Activated CD8-positive, alpha-beta memory T cell treated with anti-CD3 and anti-CD28 coated beads for 24 hours (primary cell): ENCODE measurements around the gene SEPTIN10.
A peak's percentile ranks its signal among the peaks of the same experiment; 100 is the strongest.
"Not testable (repeated sequence)": the region's sequence is repeated elsewhere in the genome, so short reads cannot be mapped to it uniquely, and the experiment has no call there.

Experiments
- DNase-seq: peaks from one replicate; pipeline ENCODE4 v3.0.0-alpha.2; 2020

The SEPTIN10 gene

GRCh38 chr2:109613922-109614714 lies at the start of gene SEPTIN10, which contains the start of gene SOWAHC:
Gene SEPTIN10, minus strand, starts transcription at chr2:109613966. Its CDS starts 139 bp downstream, at chr2:109613827.
Gene SOWAHC, plus strand, starts transcription at chr2:109614364. Its CDS starts 126 bp downstream, at chr2:109614490.
- peak; percentile 88 for DNase-seq

- no peak for DNase-seq
Observed at GRCh38 chr2:109662889-109663288, 49.1 kb upstream of the SEPTIN10 start.

- no peak for DNase-seq
Observed at GRCh38 chr2:109660046-109660860, 46.5 kb upstream of the SEPTIN10 start.

GRCh38 chr2:109659396-109660045 lies 45.8 kb upstream of the SEPTIN10 start:
- DNase-seq, result no peak

- DNase-seq, result no peak
Observed at GRCh38 chr2:109655287-109655686, 41.5 kb upstream of the SEPTIN10 start.

GRCh38 chr2:109654326-109655050 lies 40.7 kb upstream of the SEPTIN10 start:
- no peak for DNase-seq

- no peak for DNase-seq
Observed at GRCh38 chr2:109649736-109650695, 36.2 kb upstream of the SEPTIN10 start.

- no peak for DNase-seq
Observed at GRCh38 chr2:109648041-109648527, 34.3 kb upstream of the SEPTIN10 start.

- no peak for DNase-seq
Observed at GRCh38 chr2:109647636-109648035, 33.9 kb upstream of the SEPTIN10 start.

GRCh38 chr2:109646961-109647360 lies 33.2 kb upstream of the SEPTIN10 start:
- no peak for DNase-seq

GRCh38 chr2:109645412-109646184 lies 31.8 kb upstream of the SEPTIN10 start:
- no peak for DNase-seq

GRCh38 chr2:109644571-109645275 lies 31.0 kb upstream of the SEPTIN10 start:
- no peak for DNase-seq

GRCh38 chr2:109640000-109640399 lies 26.2 kb upstream of the SEPTIN10 start:
- DNase-seq, result not testable (repeated sequence)

- no peak for DNase-seq
Observed at GRCh38 chr2:109638795-109639194, 25.0 kb upstream of the SEPTIN10 start.

GRCh38 chr2:109637749-109638570 lies 24.2 kb upstream of the SEPTIN10 start:
- no peak for DNase-seq

GRCh38 chr2:109636317-109636716 lies 22.6 kb upstream of the SEPTIN10 start:
- DNase-seq, result no peak

GRCh38 chr2:109635426-109636304 lies 21.9 kb upstream of the SEPTIN10 start:
- no peak for DNase-seq
